ENCODE results near the gene HDAC1.

DNA sequence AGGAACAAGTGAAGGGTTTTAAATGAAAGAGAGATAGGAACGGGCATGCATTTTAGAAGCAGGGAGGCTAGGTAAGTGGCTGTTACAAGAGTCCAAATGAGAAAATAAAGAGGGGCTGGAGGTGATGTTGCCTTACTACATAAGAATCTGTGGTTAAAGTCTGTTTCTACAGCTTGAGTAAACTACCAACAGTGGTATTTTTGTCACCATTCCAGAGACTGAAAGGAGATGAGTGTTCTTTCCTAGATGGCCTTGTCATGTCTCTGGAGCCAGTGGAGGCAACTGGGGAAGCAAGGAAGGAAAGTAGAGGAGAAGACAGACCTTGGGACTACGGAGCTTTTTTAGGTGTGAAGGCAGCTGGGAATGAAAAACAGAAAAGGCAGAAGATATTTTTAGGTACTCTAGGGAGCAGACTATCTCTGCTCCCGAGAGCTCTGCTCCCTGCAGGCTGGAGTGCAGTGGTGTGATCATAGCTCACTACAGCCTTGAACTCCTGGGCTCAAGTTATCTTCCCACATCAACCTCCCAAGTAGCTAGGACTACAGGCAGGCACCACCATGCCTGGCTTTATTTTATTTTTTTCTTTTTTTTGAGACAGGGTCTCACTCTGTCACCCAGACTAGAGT, 12.2 kb downstream of the HDAC1 start:
- TF ChIP-seq, protein P1, sequence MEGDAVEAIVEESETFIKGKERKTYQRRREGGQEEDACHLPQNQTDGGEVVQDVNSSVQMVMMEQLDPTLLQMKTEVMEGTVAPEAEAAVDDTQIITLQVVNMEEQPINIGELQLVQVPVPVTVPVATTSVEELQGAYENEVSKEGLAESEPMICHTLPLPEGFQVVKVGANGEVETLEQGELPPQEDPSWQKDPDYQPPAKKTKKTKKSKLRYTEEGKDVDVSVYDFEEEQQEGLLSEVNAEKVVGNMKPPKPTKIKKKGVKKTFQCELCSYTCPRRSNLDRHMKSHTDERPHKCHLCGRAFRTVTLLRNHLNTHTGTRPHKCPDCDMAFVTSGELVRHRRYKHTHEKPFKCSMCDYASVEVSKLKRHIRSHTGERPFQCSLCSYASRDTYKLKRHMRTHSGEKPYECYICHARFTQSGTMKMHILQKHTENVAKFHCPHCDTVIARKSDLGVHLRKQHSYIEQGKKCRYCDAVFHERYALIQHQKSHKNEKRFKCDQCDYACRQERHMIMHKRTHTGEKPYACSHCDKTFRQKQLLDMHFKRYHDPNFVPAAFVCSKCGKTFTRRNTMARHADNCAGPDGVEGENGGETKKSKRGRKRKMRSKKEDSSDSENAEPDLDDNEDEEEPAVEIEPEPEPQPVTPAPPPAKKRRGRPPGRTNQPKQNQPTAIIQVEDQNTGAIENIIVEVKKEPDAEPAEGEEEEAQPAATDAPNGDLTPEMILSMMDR (IDR thresholded peaks at IDR 0.05): no peak
- TF ChIP-seq EP300 (IDR thresholded peaks at IDR 0.05): no peak

All from gastroesophageal sphincter (tissue), 3 donors.